ENCODE data around the gene RNFT2. TPM values are rescaled to one million over a fixed set of nuclear protein-coding genes. Genes with fewer than 3 reads are reported as not detected.
"Not testable (repeated sequence)": the region's sequence is repeated elsewhere in the genome, so short reads cannot be mapped to it uniquely, and the experiment has no call there.

RNFT2 gene
- total RNA-seq, 1 donor from 2014 or later = 8.6 TPM

DNA sequence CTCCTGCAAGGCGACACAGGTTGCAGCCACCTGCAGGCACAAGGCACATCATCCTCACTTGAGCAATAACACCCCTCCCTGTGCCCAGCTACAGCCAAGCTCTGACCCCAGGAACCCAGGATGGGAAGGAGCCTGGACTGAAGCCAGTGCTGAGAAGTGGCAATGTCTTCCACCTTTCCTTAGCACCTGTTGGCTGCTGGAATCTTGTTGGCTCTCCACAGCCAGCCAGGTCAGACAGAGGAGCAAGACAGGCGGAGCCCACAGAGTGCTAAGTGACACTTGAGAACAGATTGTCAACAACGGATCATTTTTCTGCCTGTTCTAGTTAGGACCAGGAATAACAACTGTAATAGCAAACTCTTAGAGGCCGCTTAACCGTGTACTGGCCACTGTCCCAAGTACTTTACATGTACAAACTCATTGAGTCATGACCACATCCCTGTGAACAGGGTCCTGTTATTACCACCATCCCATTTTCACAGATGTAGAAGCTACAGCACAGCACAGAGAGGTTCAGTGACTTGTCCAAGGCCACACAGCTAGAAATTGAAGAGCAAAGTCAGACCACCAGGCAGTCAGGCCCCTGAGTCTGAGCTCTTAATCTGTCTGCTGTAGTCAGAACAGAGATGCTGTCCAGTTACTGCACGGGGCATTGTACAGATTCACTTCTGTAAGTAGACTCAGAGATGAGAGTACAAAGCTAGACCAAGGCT is 45.6 kb downstream of the RNFT2 start:
- intact Hi-C loops (cut with micrococcal nuclease) = no loop called here

DNA sequence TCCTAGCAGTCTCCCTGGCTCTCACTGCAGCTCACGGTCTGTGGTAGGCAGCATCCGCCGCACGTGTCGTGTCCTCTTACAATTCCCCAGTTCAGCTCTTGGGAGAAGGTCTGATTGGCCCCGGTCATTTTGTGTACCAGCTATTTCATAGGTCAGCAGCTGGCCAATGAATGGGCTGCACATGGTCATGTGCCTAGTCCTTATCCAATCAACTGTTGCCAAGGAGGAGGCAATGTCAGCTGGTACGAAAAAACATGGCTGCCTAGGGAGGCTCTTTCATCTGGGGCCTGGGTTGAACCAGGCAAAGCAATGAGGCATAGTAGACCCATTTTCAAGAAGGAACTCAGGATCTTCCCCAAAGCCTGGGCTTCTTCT is 46.1 kb downstream of the RNFT2 start:
- intact Hi-C loops (cut with micrococcal nuclease) = no loop called here

DNA sequence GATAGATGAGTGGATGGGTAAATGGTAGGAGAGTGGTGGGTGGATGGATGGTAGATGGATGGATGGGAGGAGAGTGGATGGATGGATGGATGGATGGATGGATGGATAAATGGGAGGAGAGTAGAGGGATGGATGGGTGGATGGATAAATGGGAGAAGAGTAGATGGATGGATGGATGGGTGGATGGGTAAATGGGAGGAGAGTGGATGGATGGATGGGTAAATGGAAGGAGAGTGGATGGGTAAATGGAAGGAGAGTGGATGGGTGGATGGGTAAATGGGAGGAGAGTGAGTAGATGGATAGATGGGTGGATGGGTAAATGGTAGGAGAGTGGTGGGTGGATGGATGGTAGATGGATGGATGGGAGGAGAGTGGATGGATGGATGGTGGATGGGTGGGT is 51.4 kb downstream of the RNFT2 start:
- intact Hi-C loops (cut with micrococcal nuclease) = not testable (repeated sequence)

DNA sequence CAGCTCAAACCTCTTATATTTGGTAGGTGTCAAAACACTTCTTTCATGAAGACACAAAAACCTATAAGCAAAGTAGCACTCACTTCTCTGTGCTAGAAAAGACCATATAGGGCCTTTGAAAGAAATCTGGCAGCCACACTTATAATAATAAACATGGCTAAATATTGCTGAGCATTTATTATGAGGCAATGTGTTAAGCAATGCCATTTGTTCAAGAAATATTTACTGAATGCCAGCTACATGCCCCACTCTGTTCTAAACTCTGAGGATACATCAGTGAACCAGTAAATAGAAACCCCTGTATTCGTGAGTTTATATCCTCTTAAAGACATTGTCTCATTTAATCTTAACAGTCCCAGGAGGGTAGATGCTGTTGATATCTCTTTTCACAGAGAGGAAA is 52.0 kb downstream of the RNFT2 start:
- intact Hi-C loops (cut with micrococcal nuclease) = no loop called here

DNA sequence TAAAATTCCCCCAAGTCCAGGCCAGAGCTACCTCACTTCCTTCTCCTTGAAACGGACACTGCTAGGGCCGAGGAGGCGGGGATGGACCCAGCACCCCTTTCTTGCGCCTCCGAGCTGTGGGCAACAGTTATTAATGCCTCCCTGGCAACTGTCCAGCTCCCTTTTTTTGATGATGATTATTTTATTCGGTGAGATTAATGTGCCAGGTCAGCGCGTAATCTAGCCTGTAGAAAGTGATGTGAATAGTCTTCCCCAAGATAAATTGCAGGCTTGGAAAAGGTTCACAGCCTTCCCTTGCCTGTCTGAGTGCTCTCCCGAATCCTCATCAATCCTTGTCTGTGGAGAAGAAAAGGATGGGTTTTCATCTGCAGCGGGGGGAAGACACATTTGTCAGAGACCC is 54.3 kb downstream of the RNFT2 start:
- intact Hi-C loops (cut with micrococcal nuclease) = no loop called here

DNA sequence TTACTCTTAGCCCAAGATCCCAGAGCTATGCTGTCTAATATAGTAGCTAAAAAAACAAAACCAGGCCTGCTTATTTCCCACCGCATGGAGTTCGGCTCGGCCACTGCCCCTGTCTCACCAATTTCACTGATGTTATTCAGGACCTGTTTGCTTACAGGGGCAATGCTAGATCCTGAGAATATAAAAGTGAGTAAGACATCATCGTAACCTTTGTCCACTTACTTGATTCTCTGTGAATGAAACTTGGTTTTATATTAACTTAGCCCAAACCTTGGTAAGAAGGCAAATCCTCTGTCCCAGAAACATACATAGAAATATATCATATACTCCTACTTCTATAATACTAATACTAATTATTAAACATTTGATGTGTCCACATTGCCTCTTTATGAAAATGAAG is 56.6 kb downstream of the RNFT2 start:
- intact Hi-C loops (cut with micrococcal nuclease) = no loop called here

DNA sequence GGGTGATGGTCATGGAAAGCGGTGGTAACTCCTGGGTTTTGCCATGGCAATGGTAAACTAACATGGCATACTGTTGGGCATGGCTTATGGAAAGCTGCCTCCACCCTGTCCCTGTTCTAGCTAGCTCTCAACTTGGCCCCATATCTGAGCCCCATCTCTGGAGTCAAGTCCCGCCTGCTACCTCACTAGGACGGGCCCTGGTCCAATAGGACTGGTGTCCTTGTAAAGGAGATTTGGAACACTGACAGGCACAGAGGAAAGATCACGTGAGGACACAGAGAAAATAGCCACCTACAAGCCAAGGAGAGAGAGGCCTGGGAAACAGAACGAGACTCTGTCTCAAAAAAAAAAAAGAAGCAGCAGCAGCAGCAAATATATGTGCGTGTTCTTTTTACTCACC is 59.8 kb downstream of the RNFT2 start:
- intact Hi-C loops (cut with micrococcal nuclease) = no loop called here

DNA sequence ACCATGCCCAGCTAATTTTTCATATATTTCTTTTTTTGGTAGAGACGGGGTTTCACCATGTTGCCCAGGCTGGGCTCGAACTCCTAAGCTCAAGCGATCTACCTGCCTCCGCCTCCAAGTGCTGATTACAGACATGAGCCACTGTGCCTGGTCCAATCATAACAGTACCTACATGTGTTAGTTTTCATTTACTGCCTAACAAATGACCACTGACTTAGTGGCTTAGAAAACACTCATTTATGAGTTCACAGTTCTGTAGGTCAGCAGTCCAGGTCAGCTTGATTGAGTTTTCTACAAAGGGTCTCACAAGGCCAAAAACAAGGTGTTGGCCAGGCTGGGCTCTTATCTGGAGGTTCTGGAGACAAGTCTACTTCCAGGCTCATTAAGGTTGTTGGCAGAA is 60.6 kb downstream of the RNFT2 start:
- intact Hi-C loops (cut with micrococcal nuclease) = no loop called here

DNA sequence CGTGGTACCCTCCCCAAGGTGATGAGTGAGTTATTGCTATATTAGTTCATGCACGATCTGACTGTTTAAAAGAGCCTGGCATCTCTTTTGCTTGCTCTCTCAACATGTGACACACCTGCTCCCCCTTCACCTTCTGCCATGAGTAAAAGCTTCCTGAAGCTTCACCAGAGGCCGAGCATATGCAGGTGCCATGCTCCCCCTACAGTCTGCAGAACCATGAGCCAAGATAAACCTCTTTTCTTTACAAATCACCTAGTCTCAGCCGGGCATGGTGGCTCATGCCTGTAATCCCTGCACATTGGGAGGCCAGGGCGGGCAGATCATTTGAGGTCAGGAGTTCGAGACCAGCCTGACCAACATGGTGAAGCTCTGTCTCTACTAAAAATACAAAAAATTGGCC is 61.8 kb downstream of the RNFT2 start:
- intact Hi-C loops (cut with micrococcal nuclease) = no loop called here

DNA sequence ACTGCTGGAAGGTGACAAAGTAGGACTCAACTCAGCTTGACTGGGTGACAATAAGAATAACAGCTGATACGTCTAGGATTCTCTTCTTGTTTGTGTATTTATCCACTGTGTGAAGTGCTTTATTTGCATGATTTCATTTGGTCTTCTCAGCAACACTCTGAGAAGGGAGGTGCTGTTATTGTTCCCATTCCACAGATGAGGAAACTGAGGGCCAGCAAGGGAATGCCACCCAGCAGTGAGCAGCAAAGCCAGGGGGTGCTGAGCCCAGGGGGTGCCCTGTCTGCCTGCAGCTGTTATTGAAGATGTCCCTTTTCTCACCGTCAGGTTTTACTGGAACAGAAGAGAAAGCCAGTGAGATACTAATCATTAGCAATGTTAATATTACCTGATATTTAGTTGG is 62.8 kb downstream of the RNFT2 start:
- intact Hi-C loops (cut with micrococcal nuclease) = no loop called here

DNA sequence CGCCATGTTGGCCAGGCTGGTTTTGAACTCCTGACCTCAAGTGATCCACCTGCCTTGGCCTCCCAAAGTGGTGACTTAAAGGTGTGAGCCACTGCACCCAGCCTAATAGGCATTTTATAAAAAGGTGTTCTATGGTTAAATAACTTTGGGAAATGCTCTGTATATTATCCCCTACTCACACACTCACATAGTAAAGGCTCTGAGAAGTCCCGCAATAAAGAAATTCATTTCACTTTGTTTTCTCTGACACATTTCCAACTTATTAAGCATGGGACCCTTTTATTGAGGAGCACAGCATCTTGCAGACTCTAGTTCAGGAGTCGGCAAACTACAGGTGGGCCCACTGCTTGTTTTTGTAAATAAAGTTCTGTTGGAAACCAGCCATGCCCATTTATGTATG is 63.9 kb downstream of the RNFT2 start:
- intact Hi-C loops (cut with micrococcal nuclease) = no loop called here

DNA sequence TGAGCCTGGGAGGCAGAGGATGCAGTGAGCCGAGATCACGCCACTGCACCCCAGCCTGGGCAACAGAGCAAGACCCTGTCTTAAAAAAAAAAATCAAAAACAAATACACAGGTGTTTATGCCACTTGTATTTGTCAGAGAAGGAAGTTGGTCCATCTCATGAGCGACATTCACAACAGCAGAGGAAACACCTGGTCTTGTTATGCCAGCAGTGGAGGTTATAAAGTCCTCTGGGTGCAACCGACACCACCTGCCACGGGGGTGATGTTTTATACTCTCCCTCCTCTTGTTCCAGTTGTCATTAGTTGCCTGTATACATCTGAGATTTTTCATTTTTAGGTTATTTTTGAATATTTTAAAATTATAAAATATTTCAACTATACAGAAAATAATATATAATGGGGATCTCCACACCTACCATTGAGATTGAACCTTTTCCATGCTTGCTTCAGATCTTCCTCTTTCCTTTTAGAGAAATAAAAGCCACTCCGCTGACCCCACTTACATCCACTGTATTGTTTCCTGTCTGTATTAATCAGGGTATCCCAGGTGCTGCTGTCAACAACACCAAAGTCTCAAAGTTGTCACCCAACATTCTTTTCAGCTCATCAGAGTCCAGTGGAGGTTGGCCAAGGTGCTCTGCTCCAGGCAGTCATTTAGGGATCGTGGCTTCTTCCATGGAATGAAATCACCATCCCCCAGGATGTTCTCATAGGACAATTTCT is 65.1 kb downstream of the RNFT2 start:
- intact Hi-C loops (cut with micrococcal nuclease) = no loop called here

DNA sequence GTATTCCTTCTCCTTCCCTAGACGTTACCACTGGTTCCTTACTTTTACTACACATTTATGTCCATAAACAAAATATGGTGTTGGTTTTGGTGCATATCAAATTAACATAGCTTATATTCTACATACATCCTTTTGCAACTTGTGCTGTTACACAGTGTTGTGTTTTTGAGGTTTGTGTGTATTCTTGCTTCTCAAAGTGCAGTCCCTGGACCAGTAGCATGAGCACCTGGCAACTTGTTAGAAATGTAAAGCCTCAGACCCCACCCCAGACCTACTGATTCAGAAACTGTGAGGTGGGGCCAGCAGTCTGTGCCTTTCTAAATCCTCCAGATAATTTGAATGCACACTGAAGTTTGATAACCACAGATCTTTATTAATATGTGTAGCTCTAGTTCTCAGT is 65.9 kb downstream of the RNFT2 start:
- intact Hi-C loops (cut with micrococcal nuclease) = no loop called here

DNA sequence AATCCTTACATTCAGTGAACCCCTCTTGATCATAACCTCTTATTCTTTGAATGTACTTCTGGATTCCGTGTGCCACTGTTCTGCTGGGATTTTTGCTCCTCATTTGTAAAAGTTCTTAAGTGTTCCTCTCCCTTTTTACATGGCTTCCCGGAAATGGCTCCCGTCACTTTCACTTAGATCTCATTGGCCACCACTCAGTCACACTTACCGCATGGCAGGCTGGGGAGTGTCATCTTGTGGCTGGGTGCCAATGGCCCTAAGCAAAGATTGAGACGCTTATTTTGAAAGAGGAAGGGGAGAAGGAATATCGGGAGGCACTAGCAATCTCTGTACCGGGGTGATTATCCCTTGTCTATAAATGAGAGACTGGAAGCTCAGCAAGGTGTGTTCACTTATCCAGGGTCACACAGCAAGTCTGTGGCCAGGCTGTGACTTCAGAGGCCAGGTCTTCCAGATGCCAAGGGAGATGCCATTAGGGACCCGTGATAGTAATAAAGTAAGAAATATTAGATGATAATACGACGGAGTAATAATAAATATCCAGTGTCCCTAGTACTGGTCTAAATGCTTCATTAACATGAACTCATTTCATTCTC is 68.8 kb downstream of the RNFT2 start:
- intact Hi-C loops (cut with micrococcal nuclease) = no loop called here

DNA sequence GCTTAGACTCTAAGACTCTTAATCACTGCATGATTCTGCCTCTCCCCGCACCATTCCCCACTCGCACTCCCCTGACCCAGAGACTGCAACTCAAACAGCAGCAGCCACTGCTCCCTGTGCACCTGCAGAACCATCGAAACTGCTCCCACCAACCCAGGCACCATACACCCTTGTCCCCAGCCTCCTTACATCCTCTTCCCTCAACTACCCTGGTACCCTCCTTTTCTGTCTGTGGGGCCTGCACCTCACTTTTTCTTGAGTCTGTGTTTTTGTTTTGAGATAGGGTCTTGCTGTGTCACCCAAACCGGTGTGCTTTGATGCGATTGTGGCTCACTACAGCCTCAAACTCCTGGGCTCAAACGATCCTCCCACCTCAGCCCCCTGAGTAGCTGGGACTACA is 69.4 kb downstream of the RNFT2 start:
- intact Hi-C loops (cut with micrococcal nuclease) = no loop called here

DNA sequence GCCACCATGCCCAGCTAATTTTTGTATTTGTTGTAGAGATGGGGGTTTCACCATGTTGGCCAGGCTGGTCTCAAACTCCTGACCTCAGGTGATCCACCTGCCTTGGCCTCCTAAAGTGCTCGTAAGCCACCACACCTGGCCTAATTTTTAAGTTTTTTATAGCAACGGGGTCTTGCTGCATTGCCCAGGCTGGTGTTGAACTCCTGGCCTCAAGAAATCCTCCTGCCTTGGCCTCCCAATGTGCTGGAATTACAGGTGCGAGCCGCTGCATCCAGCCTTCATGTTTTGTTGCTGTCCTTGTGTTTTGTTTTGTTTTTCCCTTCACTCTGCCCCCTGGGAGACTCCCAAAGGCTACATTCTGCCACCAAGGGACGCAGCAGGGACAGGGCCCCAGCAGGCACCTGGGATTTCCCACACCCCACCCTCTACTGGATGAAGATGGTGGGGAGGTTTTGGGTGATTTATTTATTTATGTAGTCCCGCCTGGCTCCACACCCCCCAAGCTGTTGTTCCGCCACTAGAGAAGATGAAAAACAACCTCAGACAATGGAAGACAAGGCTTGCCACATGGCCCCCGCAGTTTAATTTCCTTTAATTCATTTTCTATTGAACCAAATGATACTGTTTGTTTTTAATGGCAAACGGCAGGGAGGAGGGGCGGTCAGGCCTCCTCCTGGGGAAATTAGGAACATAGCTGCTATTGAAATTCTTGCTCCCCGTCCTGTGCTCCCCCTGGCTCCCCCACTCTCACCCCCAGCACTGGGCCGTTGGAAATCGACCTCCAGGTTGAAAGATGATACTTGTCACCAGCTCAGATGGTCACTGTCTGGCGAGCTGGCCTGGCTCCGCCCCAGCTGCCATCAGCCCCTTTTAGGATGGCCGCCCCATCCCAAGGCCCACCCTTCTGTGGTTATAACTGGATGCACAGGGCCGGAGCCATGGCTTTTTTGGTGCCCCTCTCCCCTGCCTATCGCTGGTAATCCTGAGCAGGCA is 70.3 kb downstream of the RNFT2 start:
- intact Hi-C loops (cut with micrococcal nuclease) = no loop called here

DNA sequence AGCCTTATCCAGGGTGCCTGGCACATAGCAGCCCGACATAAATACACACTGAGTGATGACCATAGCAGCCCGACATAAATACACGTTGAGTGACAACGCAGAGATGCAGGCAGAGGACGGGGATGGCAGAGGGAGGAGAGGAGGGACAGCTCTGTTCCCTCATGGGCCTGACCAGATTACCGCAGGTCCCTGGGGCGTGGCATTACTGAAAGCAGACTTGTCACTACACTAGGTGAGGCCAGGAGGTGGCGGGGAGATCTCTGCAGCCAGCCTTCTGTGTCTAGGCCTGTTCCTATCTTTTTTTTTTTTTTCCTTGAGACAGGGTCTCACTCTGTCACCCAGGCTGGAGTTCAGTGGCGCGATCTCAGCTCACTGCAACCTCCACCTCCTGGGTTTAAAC is 74.1 kb downstream of the RNFT2 start:
- intact Hi-C loops (cut with micrococcal nuclease) = no loop called here

DNA sequence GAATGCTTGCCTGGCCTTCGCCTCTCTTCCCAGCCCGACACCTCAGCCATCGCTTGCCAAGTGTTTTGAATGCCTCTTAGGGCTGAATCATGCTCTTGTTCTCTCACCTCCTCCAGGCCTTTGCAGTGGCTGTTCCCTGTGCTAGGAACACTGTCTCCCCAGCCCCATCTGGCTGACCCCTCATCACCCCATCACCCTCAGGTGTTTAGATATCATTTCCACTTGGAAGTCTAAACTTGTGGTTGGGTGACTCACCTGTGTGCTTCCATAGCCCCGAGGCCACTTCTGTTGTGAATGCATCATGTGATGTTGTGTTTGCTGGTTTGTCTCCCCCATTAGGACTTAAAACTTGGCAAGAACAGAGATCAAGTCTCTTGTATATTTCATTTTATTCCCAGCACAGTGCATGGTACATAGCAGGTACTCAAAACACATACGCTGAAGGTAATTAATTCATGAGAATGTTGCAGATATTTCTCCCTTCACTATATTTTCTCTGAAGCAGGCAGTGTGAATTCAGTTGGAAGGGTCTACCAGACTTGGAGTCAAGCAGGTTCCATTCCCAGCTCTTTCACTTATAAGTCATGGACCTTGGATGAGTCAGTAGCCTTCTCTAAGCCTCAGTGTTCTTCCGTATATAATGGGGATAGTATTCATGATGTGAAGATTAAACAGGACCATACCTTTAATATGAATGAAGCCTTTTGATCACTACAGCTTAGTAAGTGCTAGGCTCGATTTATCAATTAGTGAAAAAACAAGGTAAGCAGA is 75.3 kb downstream of the RNFT2 start:
- intact Hi-C loops (cut with micrococcal nuclease) = no loop called here

DNA sequence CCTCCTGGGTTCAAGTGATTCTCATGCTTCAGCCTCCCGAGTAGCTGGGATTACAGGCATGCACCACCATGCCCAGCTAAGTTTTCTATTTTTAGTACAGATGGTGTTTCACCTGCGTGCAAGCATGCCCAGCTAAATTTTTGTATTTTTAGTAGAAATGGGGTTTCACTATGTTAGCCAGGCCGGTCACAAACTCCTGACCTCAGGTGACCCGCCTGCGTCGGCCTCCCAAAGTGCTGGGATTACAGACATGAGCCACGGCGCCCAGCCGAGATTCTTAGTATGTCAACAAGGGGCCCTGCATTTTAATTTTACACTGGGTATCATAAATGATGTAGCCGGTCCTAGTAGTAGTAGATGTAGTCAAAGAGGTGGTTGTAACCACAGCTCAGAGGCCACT is 76.7 kb downstream of the RNFT2 start:
- intact Hi-C loops (cut with micrococcal nuclease) = not testable (repeated sequence)

DNA sequence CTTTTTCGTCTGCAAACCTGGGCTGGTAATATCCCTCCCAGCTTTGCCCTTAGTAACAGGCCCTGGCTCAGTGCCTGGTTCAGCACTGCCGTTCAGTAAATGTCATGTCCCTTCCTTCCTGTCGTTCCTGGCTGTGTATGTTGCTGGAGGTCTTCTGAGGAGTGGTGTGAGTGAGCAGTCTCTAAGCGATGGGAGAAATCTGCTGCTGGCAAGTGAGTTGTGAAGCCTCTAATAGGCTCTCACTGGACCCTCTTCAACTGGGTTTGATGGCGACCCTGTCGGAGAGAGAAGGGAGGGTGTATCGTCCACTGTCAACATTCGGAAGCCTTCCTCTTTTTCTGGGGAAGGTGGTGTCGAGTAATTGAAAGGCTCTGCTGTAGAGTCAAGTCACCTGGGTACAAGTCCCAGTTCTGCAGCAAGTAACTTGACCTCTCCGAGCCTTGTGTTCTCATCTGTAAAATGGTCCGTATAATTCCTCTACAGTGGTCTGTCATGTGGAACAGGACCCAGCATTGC is 80.3 kb downstream of the RNFT2 start:
- intact Hi-C loops (cut with micrococcal nuclease) = loop anchor here (2.0 kb wide), 2 partner anchors 42 to 542 kb away; partner anchors contain the start of gene MED13L

All from T-helper 2 cell treated with Interferon-gamma antibody and Interleukin-4, amounts not matched to agents 100 ng/mL and 5 ng/mL, for 36 hours (primary cell).